Parathyroid adenoma (tissue), 2 donors: ENCODE data around the gene CCDC196.

Experiments used
- H2AFZ ChIP-seq: fragments of 300-600 bp; sonication (generic); one replicate; pipeline ENCODE4 v1.7.0; 2017; ENCODE audit warnings: antibody characterized with exemption, mild to moderate bottlenecking
- H3K27ac ChIP-seq: fragments of 300-600 bp; sonication (generic); one replicate; pipeline ENCODE4 v1.7.0; 2017
- H3K27me3 ChIP-seq: fragments of 300-600 bp; sonication (generic); one replicate; pipeline ENCODE4 v1.7.0; 2017; ENCODE audit warnings: low read length; ENCODE audit not compliant: control insufficient read depth, insufficient read depth
- H3K36me3 ChIP-seq: fragments of 300-600 bp; sonication (generic); one replicate; pipeline ENCODE4 v1.7.0; 2017; ENCODE audit warnings: low read length; ENCODE audit not compliant: control insufficient read depth, insufficient read depth
- H3K4me1 ChIP-seq: fragments of 300-600 bp; sonication (generic); one replicate; pipeline ENCODE4 v1.7.0; 2017; ENCODE audit warnings: control low read depth
- H3K4me2 ChIP-seq: fragments of 300-600 bp; sonication (generic); one replicate; pipeline ENCODE4 v1.7.0; 2017; ENCODE audit warnings: low read length
- H3K4me3 ChIP-seq: fragments of 300-600 bp; sonication (generic); one replicate; pipeline ENCODE4 v1.7.0; 2017; ENCODE audit warnings: low read depth, low read length
- H3K79me2 ChIP-seq: fragments of 300-600 bp; sonication (generic); one replicate; pipeline ENCODE4 v1.7.0; 2017; ENCODE audit warnings: control low read depth
- H3K9ac ChIP-seq: fragments of 300-600 bp; sonication (generic); one replicate; pipeline ENCODE4 v1.7.0; 2017; ENCODE audit warnings: mild to moderate bottlenecking
- H3K9me3 ChIP-seq: fragments of 300-600 bp; sonication (generic); one replicate; pipeline ENCODE4 v1.7.0; 2017; ENCODE audit warnings: low read length; ENCODE audit not compliant: control insufficient read depth
- TF ChIP-seq, protein P1 (sequence below): fragments of 300-600 bp; sonication (generic); IDR thresholded peaks from one replicate; pipeline ENCODE4 v1.7.0; 2017; ENCODE audit warnings: antibody characterized with exemption, mild to moderate bottlenecking
- donor health status: primary hyperparathyroidism.

The CCDC196 gene

DNA sequence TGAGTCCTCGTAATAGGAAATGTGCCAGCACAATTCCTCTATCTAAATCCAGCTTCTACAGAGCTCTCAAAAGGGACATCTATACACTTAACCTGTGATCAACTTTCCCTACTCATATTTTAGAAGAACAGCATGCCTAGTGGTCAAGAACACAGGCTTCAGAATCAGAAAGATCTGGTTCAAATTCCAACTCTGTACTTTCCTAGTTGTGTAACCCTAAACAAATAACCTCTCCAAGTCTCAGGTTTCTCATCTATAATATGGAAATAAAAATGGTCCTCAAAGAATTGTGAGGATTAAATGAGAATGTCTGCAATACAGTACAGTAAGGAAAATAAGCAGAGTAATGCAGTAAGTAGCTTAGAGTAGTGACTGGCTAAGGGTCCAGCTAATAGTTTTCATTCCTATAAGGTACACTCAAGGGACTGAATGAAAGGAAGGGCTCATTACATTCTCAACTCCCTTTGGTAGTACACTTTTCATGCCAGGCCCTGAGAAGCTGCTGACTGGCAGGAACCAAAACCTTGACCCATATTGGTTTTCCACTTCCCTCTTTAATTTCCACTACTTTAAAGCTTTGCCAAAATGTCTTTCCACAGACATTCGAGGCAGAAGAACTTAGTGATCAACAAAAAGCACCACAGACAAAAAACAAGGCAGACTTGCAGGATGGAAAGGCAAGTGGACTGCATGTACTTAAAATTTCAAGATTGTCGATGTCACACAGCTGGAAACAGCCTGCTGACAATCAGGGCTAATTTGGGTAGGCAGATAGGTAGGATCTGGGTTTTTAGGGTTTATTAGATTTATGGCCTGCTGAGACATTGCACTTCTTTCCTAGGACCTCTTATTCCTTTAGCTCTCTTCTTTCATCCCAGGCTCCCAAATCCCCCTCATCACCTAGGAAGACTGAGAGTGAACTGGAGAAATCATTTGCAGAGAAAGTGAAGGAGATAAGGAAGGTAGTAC, 4.3 kb downstream of the CCDC196 start:
- H3K27me3 ChIP-seq, result no peaks in the 10 kb centered on the region
- no peak overlapping the region for H2AFZ ChIP-seq
- no peaks in the 10 kb centered on the region for H3K79me2 ChIP-seq
- H3K9ac ChIP-seq, result no peak overlapping the region
- no peak overlapping the region for H3K4me2 ChIP-seq
- TF ChIP-seq, protein P1, sequence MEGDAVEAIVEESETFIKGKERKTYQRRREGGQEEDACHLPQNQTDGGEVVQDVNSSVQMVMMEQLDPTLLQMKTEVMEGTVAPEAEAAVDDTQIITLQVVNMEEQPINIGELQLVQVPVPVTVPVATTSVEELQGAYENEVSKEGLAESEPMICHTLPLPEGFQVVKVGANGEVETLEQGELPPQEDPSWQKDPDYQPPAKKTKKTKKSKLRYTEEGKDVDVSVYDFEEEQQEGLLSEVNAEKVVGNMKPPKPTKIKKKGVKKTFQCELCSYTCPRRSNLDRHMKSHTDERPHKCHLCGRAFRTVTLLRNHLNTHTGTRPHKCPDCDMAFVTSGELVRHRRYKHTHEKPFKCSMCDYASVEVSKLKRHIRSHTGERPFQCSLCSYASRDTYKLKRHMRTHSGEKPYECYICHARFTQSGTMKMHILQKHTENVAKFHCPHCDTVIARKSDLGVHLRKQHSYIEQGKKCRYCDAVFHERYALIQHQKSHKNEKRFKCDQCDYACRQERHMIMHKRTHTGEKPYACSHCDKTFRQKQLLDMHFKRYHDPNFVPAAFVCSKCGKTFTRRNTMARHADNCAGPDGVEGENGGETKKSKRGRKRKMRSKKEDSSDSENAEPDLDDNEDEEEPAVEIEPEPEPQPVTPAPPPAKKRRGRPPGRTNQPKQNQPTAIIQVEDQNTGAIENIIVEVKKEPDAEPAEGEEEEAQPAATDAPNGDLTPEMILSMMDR, result no peak
- H3K4me1 ChIP-seq, result no peaks in the 10 kb centered on the region
- no peaks in the 10 kb centered on the region for H3K36me3 ChIP-seq
- no peak overlapping the region for H3K4me3 ChIP-seq
- H3K9me3 ChIP-seq, result no peaks in the 10 kb centered on the region
- H3K27ac ChIP-seq, result no peak overlapping the region

DNA sequence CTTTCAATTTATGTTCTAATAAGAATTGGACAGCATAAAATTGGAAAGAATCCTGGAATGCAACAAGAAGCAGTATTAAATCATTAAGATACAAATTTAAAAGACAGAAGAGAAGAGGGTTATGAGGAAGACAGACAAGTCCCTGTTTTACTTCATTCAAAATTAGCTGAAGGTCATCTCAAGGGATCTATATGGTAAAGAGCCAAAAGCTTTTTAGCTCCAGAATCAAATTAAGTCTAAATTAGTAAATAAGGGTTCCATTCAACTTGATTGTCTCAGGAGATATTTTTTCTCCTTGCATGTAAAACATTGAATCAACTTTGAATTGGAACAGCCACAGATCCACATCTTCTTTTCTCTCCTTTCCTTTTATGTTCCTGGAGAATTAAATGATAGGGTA, 7.6 kb downstream of the CCDC196 start:
- Histone ChIP-seq H3K36me3 (no peaks in the 10 kb centered on the region), H2AFZ (no peak overlapping the region)
- TF ChIP-seq, protein P1, result no peak

DNA sequence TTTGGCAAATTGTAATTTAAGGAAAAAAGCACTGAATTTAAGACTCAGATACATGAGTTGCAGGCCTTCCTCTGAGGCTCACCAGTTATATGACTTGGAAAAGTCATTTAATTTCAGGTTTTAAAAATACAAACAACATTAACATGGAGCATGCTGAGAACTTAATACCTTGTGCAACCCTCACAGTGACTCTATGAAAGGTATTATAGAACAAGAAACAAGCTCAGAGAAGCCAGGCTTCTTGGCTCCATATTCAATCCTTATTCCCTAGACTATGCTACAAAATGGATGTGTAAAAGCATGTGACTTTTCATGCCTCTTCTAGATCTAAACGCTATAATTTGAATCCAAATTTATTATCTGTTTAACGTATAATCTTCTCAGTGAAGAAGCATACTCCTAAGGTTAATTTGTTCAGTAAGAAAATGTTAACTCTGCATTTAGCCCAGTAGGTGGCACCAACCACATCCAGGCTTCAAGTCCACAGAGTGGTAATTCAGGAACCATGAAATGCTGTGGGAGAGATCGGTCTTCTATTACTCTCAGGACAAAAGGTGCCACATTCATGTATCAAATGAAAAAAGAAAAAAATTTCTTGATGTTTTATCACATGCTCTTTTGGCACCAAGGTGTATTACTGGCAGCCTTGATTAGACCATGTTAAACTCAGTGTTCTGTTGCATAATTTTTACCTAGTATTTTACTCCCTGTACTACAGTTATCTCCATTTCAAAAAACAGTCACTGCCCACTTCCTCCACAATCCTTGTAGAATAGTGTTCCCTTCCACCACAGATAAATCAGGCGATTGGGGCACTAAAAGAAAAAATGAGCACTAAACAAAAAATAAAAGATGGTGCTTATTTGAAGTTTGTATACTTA, 9.3 kb downstream of the CCDC196 start:
- Histone ChIP-seq H3K27me3 (no peaks in the 10 kb centered on the region), H3K27ac (no peak overlapping the region), H3K4me3 (no peak overlapping the region), H3K4me1 (no peaks in the 10 kb centered on the region), H3K9ac (no peak overlapping the region), H3K36me3 (no peaks in the 10 kb centered on the region), H3K4me2 (peak overlapping the region; percentile 45), H3K79me2 (no peaks in the 10 kb centered on the region), H2AFZ (peak overlapping the region; percentile 40), H3K9me3 (no peaks in the 10 kb centered on the region)
- TF ChIP-seq, protein P1, result peak; percentile 86

More for the DNA sequence above, 7.6 kb downstream of the CCDC196 start:
- Histone ChIP-seq H3K27ac (no peak overlapping the region), H3K9me3 (no peaks in the 10 kb centered on the region), H3K4me1 (no peaks in the 10 kb centered on the region), H3K9ac (no peak overlapping the region), H3K4me2 (no peak overlapping the region), H3K4me3 (no peak overlapping the region), H3K79me2 (no peaks in the 10 kb centered on the region), H3K27me3 (no peaks in the 10 kb centered on the region)

DNA sequence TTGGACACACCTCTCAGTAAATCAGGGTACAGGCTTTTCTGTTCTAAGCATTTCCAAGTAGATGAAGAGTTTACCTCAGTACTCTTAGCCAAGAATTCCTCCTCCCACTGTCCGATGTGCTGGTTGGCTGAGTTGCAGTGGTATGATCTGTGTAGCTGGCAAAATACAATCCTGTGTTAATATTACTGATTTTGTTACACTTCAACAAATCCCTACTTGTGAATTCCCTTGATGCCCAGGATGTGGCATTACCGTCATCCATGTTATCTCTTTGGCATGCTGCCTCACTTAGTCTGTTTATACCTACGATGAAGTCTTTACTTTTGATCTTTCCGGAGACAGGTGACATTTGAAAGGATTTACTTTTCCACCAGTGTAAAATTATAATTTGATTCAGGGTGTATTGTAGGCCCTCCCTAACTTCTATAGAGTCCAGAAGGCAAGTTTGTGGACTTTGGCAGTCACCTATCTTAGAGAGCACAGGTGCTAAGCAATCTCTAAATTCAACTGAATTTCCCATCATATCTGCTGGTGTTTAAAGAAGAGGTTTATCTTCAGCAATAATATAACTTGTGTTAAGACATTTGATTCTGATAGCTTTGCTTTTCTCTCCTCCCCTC, 10.1 kb downstream of the CCDC196 start:
- H3K27ac ChIP-seq, result no peak overlapping the region
- no peaks in the 10 kb centered on the region for H3K27me3 ChIP-seq
- H3K4me1 ChIP-seq, result no peaks in the 10 kb centered on the region
- H3K79me2 ChIP-seq, result no peaks in the 10 kb centered on the region
- no peaks in the 10 kb centered on the region for H3K36me3 ChIP-seq
- H3K4me3 ChIP-seq, result no peak overlapping the region
- TF ChIP-seq, protein P1, result no peak
- peak overlapping the region; percentile 40 for H2AFZ ChIP-seq
- no peak overlapping the region for H3K4me2 ChIP-seq
- H3K9ac ChIP-seq, result no peak overlapping the region
- no peaks in the 10 kb centered on the region for H3K9me3 ChIP-seq
